ENCODE results near the gene ZNF683. TPM values are rescaled to one million over a fixed set of nuclear protein-coding genes. Genes with fewer than 3 reads are reported as not detected.

Gene ZNF683
- total RNA-seq, 1 donor from 2014 or later: not detected

DNA sequence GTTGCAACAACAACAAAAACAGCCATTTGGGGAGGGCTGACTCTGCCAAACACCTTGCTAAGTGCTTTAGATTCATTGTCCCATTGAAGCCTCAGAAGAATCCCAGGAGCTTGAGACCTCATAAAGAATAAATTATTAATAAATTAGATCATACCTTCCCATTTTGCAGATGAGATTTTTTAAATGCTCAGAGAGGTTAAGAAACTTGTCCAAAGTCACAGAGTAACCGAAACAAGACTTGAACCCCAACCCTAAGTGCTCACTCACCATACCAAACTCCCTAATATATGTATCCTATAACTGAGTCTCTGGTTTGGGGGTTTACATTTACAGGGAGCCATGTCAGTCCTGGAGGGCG lies 22.2 kb downstream of the ZNF683 start:
- Mint-ChIP-seq H3K36me3 (no peaks in the 10 kb centered on the region), H3K27me3 (ENCODE audit: low read depth) (no peaks in the 10 kb centered on the region), H3K27ac (no peak overlapping the region), H3K9me3 (no peaks in the 10 kb centered on the region), H3K4me3 (no peak overlapping the region), H3K4me1 (peaks cover 27% of the 10 kb centered on the region)
- TF ChIP-seq, protein P1, sequence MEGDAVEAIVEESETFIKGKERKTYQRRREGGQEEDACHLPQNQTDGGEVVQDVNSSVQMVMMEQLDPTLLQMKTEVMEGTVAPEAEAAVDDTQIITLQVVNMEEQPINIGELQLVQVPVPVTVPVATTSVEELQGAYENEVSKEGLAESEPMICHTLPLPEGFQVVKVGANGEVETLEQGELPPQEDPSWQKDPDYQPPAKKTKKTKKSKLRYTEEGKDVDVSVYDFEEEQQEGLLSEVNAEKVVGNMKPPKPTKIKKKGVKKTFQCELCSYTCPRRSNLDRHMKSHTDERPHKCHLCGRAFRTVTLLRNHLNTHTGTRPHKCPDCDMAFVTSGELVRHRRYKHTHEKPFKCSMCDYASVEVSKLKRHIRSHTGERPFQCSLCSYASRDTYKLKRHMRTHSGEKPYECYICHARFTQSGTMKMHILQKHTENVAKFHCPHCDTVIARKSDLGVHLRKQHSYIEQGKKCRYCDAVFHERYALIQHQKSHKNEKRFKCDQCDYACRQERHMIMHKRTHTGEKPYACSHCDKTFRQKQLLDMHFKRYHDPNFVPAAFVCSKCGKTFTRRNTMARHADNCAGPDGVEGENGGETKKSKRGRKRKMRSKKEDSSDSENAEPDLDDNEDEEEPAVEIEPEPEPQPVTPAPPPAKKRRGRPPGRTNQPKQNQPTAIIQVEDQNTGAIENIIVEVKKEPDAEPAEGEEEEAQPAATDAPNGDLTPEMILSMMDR (IDR thresholded peaks at IDR 0.05; ENCODE audit: unreplicated experiment): no peak
- DNase-seq (ENCODE audit: low spot score in 2 of 2, unreplicated experiment in 2 of 2): no peak

- Mint-ChIP-seq H3K4me1 (peaks cover 27% of the 10 kb centered on the region), H3K9me3 (no peaks in the 10 kb centered on the region), H3K36me3 (no peaks in the 10 kb centered on the region), H3K27me3 (ENCODE audit: low read depth) (no peaks in the 10 kb centered on the region), H3K4me3 (no peak overlapping the region), H3K27ac (no peak overlapping the region)
- TF ChIP-seq, protein P1 (IDR thresholded peaks at IDR 0.05; ENCODE audit: unreplicated experiment): no peak
- no peak for DNase-seq (ENCODE audit: low spot score in 2 of 2, unreplicated experiment in 2 of 2)
Observed at GRCh38 chr1:26349877-26350244, 22.7 kb downstream of the ZNF683 start.

GRCh38 chr1:26349188-26349876 lies 23.2 kb downstream of the ZNF683 start:
- Mint-ChIP-seq H3K27ac (no peak overlapping the region), H3K4me3 (no peak overlapping the region), H3K9me3 (no peaks in the 10 kb centered on the region), H3K4me1 (peaks cover 21% of the 10 kb centered on the region), H3K36me3 (no peaks in the 10 kb centered on the region), H3K27me3 (ENCODE audit: low read depth) (no peaks in the 10 kb centered on the region)
- TF ChIP-seq, protein P1 (IDR thresholded peaks at IDR 0.05; ENCODE audit: unreplicated experiment): no peak
- no peak for DNase-seq (ENCODE audit: low spot score in 2 of 2, unreplicated experiment in 2 of 2)

- no peak overlapping the region for H3K27ac Mint-ChIP-seq
- H3K4me3 Mint-ChIP-seq: no peak overlapping the region
- no peaks in the 10 kb centered on the region for H3K27me3 Mint-ChIP-seq (ENCODE audit: low read depth)
- H3K4me1 Mint-ChIP-seq: peaks cover 4% of the 10 kb centered on the region
- no peaks in the 10 kb centered on the region for H3K9me3 Mint-ChIP-seq
- TF ChIP-seq, protein P1 (IDR thresholded peaks at IDR 0.05; ENCODE audit: unreplicated experiment): no peak
- no peak for DNase-seq (ENCODE audit: low spot score in 2 of 2, unreplicated experiment in 2 of 2)
- H3K36me3 Mint-ChIP-seq: no peaks in the 10 kb centered on the region
Observed at GRCh38 chr1:26346274-26347033, 26.1 kb downstream of the ZNF683 start.

DNA sequence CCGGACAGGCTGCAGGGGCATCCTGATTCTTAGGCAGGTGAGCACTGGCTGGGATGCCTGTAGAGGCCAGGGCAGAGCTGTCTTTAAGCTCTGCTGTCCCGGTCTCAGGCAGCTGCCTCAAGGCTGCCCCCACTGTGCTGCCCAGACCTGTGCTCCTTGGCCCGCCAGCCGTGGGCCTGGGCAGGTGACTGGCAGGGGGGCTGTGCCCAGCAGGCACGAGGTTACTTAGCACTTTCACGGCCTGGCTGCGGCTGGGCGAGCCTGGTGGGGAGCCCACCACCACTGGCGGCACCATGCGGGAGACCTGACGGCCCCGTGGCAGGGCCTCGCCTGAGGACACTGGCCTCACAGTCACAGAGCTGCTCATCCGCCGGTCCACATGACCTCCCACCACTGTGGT lies 26.8 kb downstream of the ZNF683 start:
- Mint-ChIP-seq H3K27ac (no peak overlapping the region), H3K4me1 (no peaks in the 10 kb centered on the region), H3K36me3 (no peaks in the 10 kb centered on the region), H3K4me3 (no peak overlapping the region), H3K9me3 (no peaks in the 10 kb centered on the region), H3K27me3 (ENCODE audit: low read depth) (no peaks in the 10 kb centered on the region)
- TF ChIP-seq, protein P1 (IDR thresholded peaks at IDR 0.05; ENCODE audit: unreplicated experiment): no peak
- no peak for DNase-seq (ENCODE audit: low spot score in 2 of 2, unreplicated experiment in 2 of 2)

Measured in mesothelial cell of epicardium (in vitro differentiated cells).